ENCODE results near the gene C2CD3. TPM values are rescaled to one million over a fixed set of nuclear protein-coding genes. Genes with fewer than 3 reads are reported as not detected.
A peak's percentile ranks its signal among the peaks of the same experiment; 100 is the strongest.

C2CD3 gene
- total and polyA plus RNA-seq, 2 donors (not counting 1 experiment from before 2014, with no cell fraction given) = 5.8 to 8.3 TPM

DNA sequence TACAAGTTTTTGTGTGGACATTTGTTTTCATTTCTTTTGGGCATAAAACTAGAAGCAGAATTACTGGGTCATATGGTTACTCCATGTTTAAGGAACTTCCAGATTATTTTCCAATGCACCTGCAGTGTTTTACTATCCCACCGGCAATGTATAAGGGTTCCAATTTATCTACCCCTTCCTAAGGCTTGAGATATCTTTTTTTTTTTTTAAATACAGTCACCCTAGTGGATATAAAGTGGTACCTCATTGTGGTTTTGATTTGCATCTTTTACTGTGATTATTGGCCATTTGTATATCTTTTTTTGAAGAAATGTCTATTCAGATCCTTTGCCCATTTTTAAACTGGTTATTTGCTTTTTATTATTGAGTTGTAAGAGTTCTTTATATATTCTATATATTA lies 127.4 kb downstream of the C2CD3 start:
- Histone ChIP-seq H3K36me3 (ENCODE audit: control insufficient read depth, insufficient read depth, low read length) (peaks cover 5% of the 10 kb centered on the region), H3K9ac (ENCODE audit: insufficient read depth, low read length) (no peak overlapping the region), H3K27me3 (ENCODE audit: control insufficient read depth, insufficient read depth, low read length) (no peaks in the 10 kb centered on the region), H3K9me3 (ENCODE audit: control insufficient read depth, insufficient read depth, low read depth, low read length) (no peaks in the 10 kb centered on the region), H2AFZ (ENCODE audit: low read length) (no peak overlapping the region), H3K79me2 (ENCODE audit: control insufficient read depth, insufficient read depth, low read length) (no peaks in the 10 kb centered on the region), H3K27ac (ENCODE audit: insufficient read depth, low read length) (no peak overlapping the region), H3K4me2 (ENCODE audit: extremely low read depth, insufficient read depth, low read length) (no peak overlapping the region), H3K4me3 (replicated peaks in 1 of 4; ENCODE audit: control extremely low read depth in 1 of 4, insufficient read depth in 1 of 4, low read depth in 3 of 4, low read length in 4 of 4) (no peak overlapping the region), H3K4me1 (ENCODE audit: control insufficient read depth, extremely low read depth, insufficient read depth, low read length) (no peaks in the 10 kb centered on the region), H4K20me1 (ENCODE audit: control insufficient read depth, extremely low read depth, insufficient read depth, low read length) (no peaks in the 10 kb centered on the region)
- TF ChIP-seq, protein P1, sequence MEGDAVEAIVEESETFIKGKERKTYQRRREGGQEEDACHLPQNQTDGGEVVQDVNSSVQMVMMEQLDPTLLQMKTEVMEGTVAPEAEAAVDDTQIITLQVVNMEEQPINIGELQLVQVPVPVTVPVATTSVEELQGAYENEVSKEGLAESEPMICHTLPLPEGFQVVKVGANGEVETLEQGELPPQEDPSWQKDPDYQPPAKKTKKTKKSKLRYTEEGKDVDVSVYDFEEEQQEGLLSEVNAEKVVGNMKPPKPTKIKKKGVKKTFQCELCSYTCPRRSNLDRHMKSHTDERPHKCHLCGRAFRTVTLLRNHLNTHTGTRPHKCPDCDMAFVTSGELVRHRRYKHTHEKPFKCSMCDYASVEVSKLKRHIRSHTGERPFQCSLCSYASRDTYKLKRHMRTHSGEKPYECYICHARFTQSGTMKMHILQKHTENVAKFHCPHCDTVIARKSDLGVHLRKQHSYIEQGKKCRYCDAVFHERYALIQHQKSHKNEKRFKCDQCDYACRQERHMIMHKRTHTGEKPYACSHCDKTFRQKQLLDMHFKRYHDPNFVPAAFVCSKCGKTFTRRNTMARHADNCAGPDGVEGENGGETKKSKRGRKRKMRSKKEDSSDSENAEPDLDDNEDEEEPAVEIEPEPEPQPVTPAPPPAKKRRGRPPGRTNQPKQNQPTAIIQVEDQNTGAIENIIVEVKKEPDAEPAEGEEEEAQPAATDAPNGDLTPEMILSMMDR (conservative IDR thresholded peaks at IDR 0.05 in 1 of 2, IDR thresholded peaks at IDR 0.05 in 1 of 2; ENCODE audit: low read depth in 1 of 2, low read length in 2 of 2) = no peak
- TF ChIP-seq EZH2 (IDR thresholded peaks at IDR 0.05; ENCODE audit: low read length, missing control alignments) = no peak
- no peak for DNase-seq (ENCODE audit: low read depth in 2 of 2)

DNA sequence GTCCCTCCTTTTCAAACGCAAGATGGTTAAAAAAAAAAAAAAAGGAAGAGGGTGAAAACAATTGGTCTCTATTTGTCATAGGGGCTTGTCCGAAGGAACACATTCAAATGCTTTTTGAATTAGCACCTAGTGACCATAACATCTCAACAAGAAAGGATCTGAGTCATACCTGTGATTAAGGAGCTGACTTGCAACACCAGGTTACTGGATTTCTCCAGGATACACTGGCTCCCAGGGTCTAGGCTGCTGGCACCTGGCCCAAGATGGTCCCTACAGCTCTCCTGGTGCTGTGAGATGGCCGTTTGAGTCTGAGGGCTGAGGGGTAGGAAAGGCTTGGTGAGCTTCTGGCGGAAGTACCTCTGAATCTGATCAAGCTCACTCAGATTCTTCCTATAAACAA lies 133.5 kb downstream of the C2CD3 start:
- H3K4me3 ChIP-seq (replicated peaks in 1 of 4; ENCODE audit: control extremely low read depth in 1 of 4, insufficient read depth in 1 of 4, low read depth in 3 of 4, low read length in 4 of 4) = no peak overlapping the region
- H3K4me1 ChIP-seq (ENCODE audit: control insufficient read depth, extremely low read depth, insufficient read depth, low read length) = no peaks in the 10 kb centered on the region
- H3K9me3 ChIP-seq (ENCODE audit: control insufficient read depth, insufficient read depth, low read depth, low read length) = no peaks in the 10 kb centered on the region
- H3K27ac ChIP-seq (ENCODE audit: insufficient read depth, low read length) = no peak overlapping the region
- H3K79me2 ChIP-seq (ENCODE audit: control insufficient read depth, insufficient read depth, low read length) = no peaks in the 10 kb centered on the region
- H3K27me3 ChIP-seq (ENCODE audit: control insufficient read depth, insufficient read depth, low read length) = no peaks in the 10 kb centered on the region
- no peaks in the 10 kb centered on the region for H4K20me1 ChIP-seq (ENCODE audit: control insufficient read depth, extremely low read depth, insufficient read depth, low read length)
- no peak for TF ChIP-seq EZH2 (IDR thresholded peaks at IDR 0.05; ENCODE audit: low read length, missing control alignments)
- TF ChIP-seq, protein P1 (conservative IDR thresholded peaks at IDR 0.05 in 1 of 2, IDR thresholded peaks at IDR 0.05 in 1 of 2; ENCODE audit: low read depth in 1 of 2, low read length in 2 of 2) = no peak
- DNase-seq (ENCODE audit: low read depth in 2 of 2) = peak in 1 of 2 donors; percentile 70
- no peak overlapping the region for H2AFZ ChIP-seq (ENCODE audit: low read length)
- H3K36me3 ChIP-seq (ENCODE audit: control insufficient read depth, insufficient read depth, low read length) = peaks cover 9% of the 10 kb centered on the region
- no peak overlapping the region for H3K4me2 ChIP-seq (ENCODE audit: extremely low read depth, insufficient read depth, low read length)
- no peak overlapping the region for H3K9ac ChIP-seq (ENCODE audit: insufficient read depth, low read length)

DNA sequence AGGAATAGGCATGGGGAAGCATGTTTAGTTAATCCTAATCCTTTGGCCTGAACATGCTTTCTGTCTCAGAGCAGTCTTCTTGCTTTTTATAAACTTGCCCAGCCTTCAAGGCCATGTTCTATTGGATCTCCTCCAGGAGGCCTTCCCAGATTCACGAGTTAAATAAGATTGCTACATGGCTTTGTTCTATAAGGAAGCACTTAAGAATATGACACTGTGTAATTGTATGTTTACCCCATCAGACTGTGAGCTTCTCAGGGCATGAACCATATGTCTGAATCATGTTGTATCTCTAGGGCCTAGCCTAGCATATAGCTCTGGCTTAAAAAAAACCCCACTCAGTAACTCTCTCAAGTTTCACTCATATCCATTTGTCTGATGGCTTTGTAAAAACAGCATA lies 135.5 kb downstream of the C2CD3 start:
- Histone ChIP-seq H3K27ac (ENCODE audit: insufficient read depth, low read length) (no peak overlapping the region), H3K4me1 (ENCODE audit: control insufficient read depth, extremely low read depth, insufficient read depth, low read length) (no peaks in the 10 kb centered on the region), H3K9me3 (ENCODE audit: control insufficient read depth, insufficient read depth, low read depth, low read length) (no peaks in the 10 kb centered on the region), H3K27me3 (ENCODE audit: control insufficient read depth, insufficient read depth, low read length) (no peaks in the 10 kb centered on the region), H3K79me2 (ENCODE audit: control insufficient read depth, insufficient read depth, low read length) (no peaks in the 10 kb centered on the region), H3K9ac (ENCODE audit: insufficient read depth, low read length) (no peak overlapping the region), H3K4me2 (ENCODE audit: extremely low read depth, insufficient read depth, low read length) (no peak overlapping the region), H3K36me3 (ENCODE audit: control insufficient read depth, insufficient read depth, low read length) (peaks cover 5% of the 10 kb centered on the region), H2AFZ (ENCODE audit: low read length) (no peak overlapping the region), H4K20me1 (ENCODE audit: control insufficient read depth, extremely low read depth, insufficient read depth, low read length) (no peaks in the 10 kb centered on the region), H3K4me3 (replicated peaks in 1 of 4; ENCODE audit: control extremely low read depth in 1 of 4, insufficient read depth in 1 of 4, low read depth in 3 of 4, low read length in 4 of 4) (no peak overlapping the region)
- TF ChIP-seq EZH2 (IDR thresholded peaks at IDR 0.05; ENCODE audit: low read length, missing control alignments) = no peak
- TF ChIP-seq, protein P1 (conservative IDR thresholded peaks at IDR 0.05 in 1 of 2, IDR thresholded peaks at IDR 0.05 in 1 of 2; ENCODE audit: low read depth in 1 of 2, low read length in 2 of 2) = no peak
- DNase-seq (ENCODE audit: low read depth in 2 of 2) = peak in 1 of 2 donors; percentile 55
